ENCODE data around the gene SLC66A1. TPM values are rescaled to one million over a fixed set of nuclear protein-coding genes. Genes with fewer than 3 reads are reported as not detected.
A peak's percentile ranks its signal among the peaks of the same experiment; 100 is the strongest.

SLC66A1 gene
- total RNA-seq, 2 experiments from 2014 or later: 4.0 to 5.3 TPM

DNA sequence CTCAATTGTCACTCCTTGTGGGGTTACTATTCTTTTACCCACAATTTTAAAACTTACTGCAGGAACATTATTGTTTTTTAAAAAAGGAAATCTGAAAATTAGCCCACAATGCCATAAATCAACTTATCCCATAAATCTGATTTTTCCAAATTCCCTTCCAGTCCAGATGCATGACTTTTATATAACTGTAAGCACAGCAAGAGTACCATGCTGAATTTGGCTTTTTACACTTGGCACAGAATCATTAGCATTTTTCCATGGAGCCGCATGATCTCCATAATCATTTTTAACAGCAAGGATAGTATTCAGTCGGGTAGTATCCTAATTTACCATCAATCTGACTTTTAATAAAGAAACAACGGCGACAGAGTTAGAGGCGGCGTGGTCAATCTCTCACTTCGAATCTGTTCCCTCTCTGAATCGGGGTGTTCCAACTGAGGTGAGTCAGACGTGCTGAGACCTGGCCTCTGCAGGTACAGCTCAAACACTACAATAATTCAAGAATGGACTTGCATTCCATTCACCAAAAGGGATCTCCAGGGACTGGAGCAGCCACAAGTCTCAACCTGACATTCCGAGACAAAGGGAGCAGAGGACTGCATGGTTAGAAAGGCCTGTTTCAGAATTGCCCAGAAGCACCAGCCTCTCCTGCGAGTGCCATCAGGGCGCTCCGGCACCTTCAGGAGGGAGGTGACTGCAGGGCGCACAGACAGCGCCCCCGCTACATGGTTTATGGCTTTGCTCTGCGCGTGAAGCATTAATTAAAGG lies 48.9 kb downstream of the SLC66A1 start:
- Mint-ChIP-seq H3K27ac (no peak overlapping the region), H3K4me1 (ENCODE audit: low read depth) (peaks cover 30% of the 10 kb centered on the region), H3K9me3 (ENCODE audit: insufficient read depth) (no peaks in the 10 kb centered on the region), H3K4me3 (no peak overlapping the region), H3K36me3 (ENCODE audit: low read depth) (peaks cover 22% of the 10 kb centered on the region), H3K27me3 (ENCODE audit: low read depth) (no peaks in the 10 kb centered on the region)
- ChIA-PET POLR2A (no interaction called here), CTCF (interaction anchor here (0.8 kb wide), 1 partner anchor 221 kb away, joined by 3 read pairs; no protein-coding TSS in a partner anchor)
- no peak for ATAC-seq
- DNase-seq: no peak

- ATAC-seq: no peak
- Mint-ChIP-seq H3K27me3 (ENCODE audit: low read depth) (no peaks in the 10 kb centered on the region), H3K4me3 (no peak overlapping the region), H3K9me3 (ENCODE audit: insufficient read depth) (no peaks in the 10 kb centered on the region), H3K36me3 (ENCODE audit: low read depth) (peaks cover 18% of the 10 kb centered on the region), H3K4me1 (ENCODE audit: low read depth) (peaks cover 30% of the 10 kb centered on the region), H3K27ac (no peak overlapping the region)
- ChIA-PET POLR2A (no interaction called here), CTCF (no interaction called here)
- no peak for DNase-seq
Measured at GRCh38 chr1:19361611-19362147, 49.6 kb downstream of the SLC66A1 start.

- peaks cover 31% of the 10 kb centered on the region for H3K4me1 Mint-ChIP-seq (ENCODE audit: low read depth)
- no peak for ATAC-seq
Measured at GRCh38 chr1:19363536-19364152, 51.5 kb downstream of the SLC66A1 start.

GRCh38 chr1:19365721-19366120 lies 53.6 kb downstream of the SLC66A1 start:
- ChIA-PET POLR2A (no interaction called here), CTCF (no interaction called here)
- Mint-ChIP-seq H3K36me3 (ENCODE audit: low read depth) (peaks cover 10% of the 10 kb centered on the region), H3K9me3 (ENCODE audit: insufficient read depth) (no peaks in the 10 kb centered on the region), H3K27me3 (ENCODE audit: low read depth) (no peaks in the 10 kb centered on the region), H3K4me1 (ENCODE audit: low read depth) (peaks cover 15% of the 10 kb centered on the region), H3K27ac (no peak overlapping the region), H3K4me3 (no peak overlapping the region)
- DNase-seq (no peak), ATAC-seq (no peak)

More at GRCh38 chr1:19363536-19364152, 51.5 kb downstream of the SLC66A1 start:
- DNase-seq: no peak
- CTCF ChIA-PET: interaction anchor here (0.5 to 1.3 kb wide), 4 partner anchors 11 to 219 kb away, joined by 3 to 4 read pairs (median 3); no protein-coding TSS in a partner anchor
- Mint-ChIP-seq H3K27ac (peak overlapping the region; percentile 39), H3K36me3 (ENCODE audit: low read depth) (peaks cover 11% of the 10 kb centered on the region), H3K9me3 (ENCODE audit: insufficient read depth) (no peaks in the 10 kb centered on the region), H3K27me3 (ENCODE audit: low read depth) (no peaks in the 10 kb centered on the region), H3K4me3 (no peak overlapping the region)
- POLR2A ChIA-PET: interaction anchor here (1.0 kb wide), 1 partner anchor 23 kb away, joined by 3 read pairs; no protein-coding TSS in a partner anchor

- Mint-ChIP-seq H3K27ac (peak overlapping the region; percentile 64), H3K4me1 (ENCODE audit: low read depth) (peaks cover 7% of the 10 kb centered on the region), H3K9me3 (ENCODE audit: insufficient read depth) (no peaks in the 10 kb centered on the region), H3K36me3 (ENCODE audit: low read depth) (peaks cover 10% of the 10 kb centered on the region), H3K4me3 (no peak overlapping the region), H3K27me3 (ENCODE audit: low read depth) (no peaks in the 10 kb centered on the region)
- DNase-seq: no peak
- POLR2A ChIA-PET: no interaction called here
- no peak for ATAC-seq
- CTCF ChIA-PET: interaction anchor here (1.0 to 1.5 kb wide), 2 partner anchors 8 to 23 kb away, joined by 3 to 4 read pairs; no protein-coding TSS in a partner anchor
Measured at GRCh38 chr1:19366599-19367536, 54.7 kb downstream of the SLC66A1 start.

DNA sequence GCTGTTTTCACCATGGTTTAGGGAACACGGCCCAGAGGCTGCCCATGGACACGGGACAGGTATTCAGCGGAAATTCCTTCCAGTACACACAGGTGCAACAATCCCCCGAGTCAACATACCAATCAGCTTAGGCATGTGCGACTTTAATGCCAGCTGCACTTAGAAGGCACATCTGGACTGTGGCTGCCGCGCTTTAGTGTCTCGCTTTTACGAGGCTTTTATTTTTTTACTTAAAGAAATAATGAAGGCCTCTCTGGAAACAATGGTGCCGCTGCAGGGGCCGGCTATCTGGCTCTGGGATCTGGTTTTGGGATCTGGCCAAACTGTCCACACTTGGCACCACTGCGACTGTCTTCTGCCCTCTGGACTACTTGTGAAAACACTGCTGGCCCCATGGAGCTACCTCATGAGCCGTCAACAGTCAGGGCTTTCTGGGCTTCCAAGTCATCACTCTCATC lies 55.5 kb downstream of the SLC66A1 start:
- POLR2A ChIA-PET: no interaction called here
- H3K36me3 Mint-ChIP-seq (ENCODE audit: low read depth): peaks cover 14% of the 10 kb centered on the region

GRCh38 chr1:19368050-19368449 lies 55.9 kb downstream of the SLC66A1 start:
- peaks cover 3% of the 10 kb centered on the region for H3K4me1 Mint-ChIP-seq (ENCODE audit: low read depth)

More for the DNA sequence above, 55.5 kb downstream of the SLC66A1 start:
- no peak for DNase-seq
- Mint-ChIP-seq H3K27ac (no peak overlapping the region), H3K4me1 (ENCODE audit: low read depth) (peaks cover 3% of the 10 kb centered on the region), H3K27me3 (ENCODE audit: low read depth) (no peaks in the 10 kb centered on the region), H3K4me3 (no peak overlapping the region), H3K9me3 (ENCODE audit: insufficient read depth) (no peaks in the 10 kb centered on the region)
- no peak for ATAC-seq
- CTCF ChIA-PET: interaction anchor here (1.0 to 1.5 kb wide), 2 partner anchors 8 to 24 kb away, joined by 3 to 4 read pairs; no protein-coding TSS in a partner anchor

DNA sequence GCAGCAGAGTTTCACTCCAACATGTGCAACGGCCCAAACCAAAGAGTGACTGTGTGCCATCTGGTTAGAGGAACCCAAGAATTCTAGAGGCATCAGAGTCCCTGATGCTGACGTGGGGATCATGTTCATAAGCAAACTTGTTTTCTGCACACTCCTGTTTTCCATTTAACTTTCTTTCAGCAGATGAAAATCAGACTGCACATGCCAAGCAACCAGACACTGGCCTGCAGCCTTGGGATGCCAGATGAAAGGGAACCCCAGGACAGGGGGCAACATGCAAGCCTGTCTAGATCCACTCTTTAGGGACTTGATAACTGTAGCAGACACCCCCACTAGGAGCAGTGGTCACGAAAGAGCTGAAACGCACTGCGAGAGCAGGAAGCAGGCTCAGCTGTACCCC lies 56.8 kb downstream of the SLC66A1 start:
- no peak for ATAC-seq
- DNase-seq: no peak
- Mint-ChIP-seq H3K27me3 (ENCODE audit: low read depth) (no peaks in the 10 kb centered on the region), H3K4me3 (no peak overlapping the region), H3K36me3 (ENCODE audit: low read depth) (peaks cover 10% of the 10 kb centered on the region), H3K4me1 (ENCODE audit: low read depth) (peaks cover 3% of the 10 kb centered on the region), H3K9me3 (ENCODE audit: insufficient read depth) (no peaks in the 10 kb centered on the region), H3K27ac (no peak overlapping the region)
- CTCF ChIA-PET: no interaction called here
- POLR2A ChIA-PET: no interaction called here

More at GRCh38 chr1:19368050-19368449, 55.9 kb downstream of the SLC66A1 start:
- Mint-ChIP-seq H3K9me3 (ENCODE audit: insufficient read depth) (no peaks in the 10 kb centered on the region), H3K27me3 (ENCODE audit: low read depth) (no peaks in the 10 kb centered on the region), H3K36me3 (ENCODE audit: low read depth) (peaks cover 14% of the 10 kb centered on the region), H3K4me3 (no peak overlapping the region), H3K27ac (no peak overlapping the region)
- DNase-seq (no peak), ATAC-seq (no peak)
- POLR2A ChIA-PET: no interaction called here
- CTCF ChIA-PET: interaction anchor here (1.5 kb wide), 1 partner anchor 24 kb away, joined by 4 read pairs; no protein-coding TSS in a partner anchor

GRCh38 chr1:19369396-19370090 lies 57.4 kb downstream of the SLC66A1 start:
- Mint-ChIP-seq H3K27ac (no peak overlapping the region), H3K9me3 (ENCODE audit: insufficient read depth) (no peaks in the 10 kb centered on the region), H3K27me3 (ENCODE audit: low read depth) (no peaks in the 10 kb centered on the region), H3K36me3 (ENCODE audit: low read depth) (peaks cover 11% of the 10 kb centered on the region), H3K4me1 (ENCODE audit: low read depth) (peaks cover 3% of the 10 kb centered on the region), H3K4me3 (no peak overlapping the region)
- CTCF ChIA-PET: no interaction called here
- ATAC-seq (no peak), DNase-seq (no peak)
- POLR2A ChIA-PET: no interaction called here

GRCh38 chr1:19370453-19371170 lies 58.5 kb downstream of the SLC66A1 start:
- no peak overlapping the region for H3K27ac Mint-ChIP-seq
- H3K4me3 Mint-ChIP-seq: no peak overlapping the region
- H3K36me3 Mint-ChIP-seq (ENCODE audit: low read depth): peaks cover 13% of the 10 kb centered on the region
- DNase-seq (no peak), ATAC-seq (no peak)
- H3K9me3 Mint-ChIP-seq (ENCODE audit: insufficient read depth): no peaks in the 10 kb centered on the region
- CTCF ChIA-PET: no interaction called here
- peaks cover 3% of the 10 kb centered on the region for H3K4me1 Mint-ChIP-seq (ENCODE audit: low read depth)
- H3K27me3 Mint-ChIP-seq (ENCODE audit: low read depth): no peaks in the 10 kb centered on the region
- POLR2A ChIA-PET: no interaction called here

Data from activated CD8-positive, alpha-beta T cell treated with anti-CD3 and anti-CD28 coated beads, Interleukin-2, amount 10 ng/mL, durations not matched to agents 7 days and 5 days (primary cell).